ENCODE data around the gene FYB2.

DNA sequence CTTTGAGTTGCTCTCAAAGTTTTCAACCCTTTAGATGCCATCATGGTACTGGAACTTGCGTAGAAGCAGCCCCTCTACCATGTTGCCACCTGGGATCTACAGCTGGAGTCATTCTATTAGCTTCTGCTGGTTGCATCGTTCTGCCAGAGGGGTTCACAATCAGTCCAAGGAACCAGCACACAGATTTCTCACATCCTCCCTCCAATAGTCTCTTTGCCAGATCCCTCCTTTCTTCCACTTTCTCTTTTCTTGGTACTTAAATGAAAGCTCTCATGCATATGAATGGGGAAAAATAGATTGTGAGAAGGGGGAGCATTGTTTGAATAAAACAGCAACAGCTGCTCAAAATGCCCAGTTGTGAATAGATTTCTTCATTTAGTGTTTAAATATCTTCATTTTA lies 31.2 kb upstream of the FYB2 start:
- TF ChIP-seq CTCF (IDR thresholded peaks at IDR 0.05) (no peak), ZFX (IDR thresholded peaks at IDR 0.05; ENCODE audit: borderline replicate concordance) (no peak)

All from 22Rv1 (cell line).